Ovary (tissue), 3 donors: Measurements from ENCODE around the gene MTAP.

Experiments used
- CTCF ChIP-seq, 3 donors: fragments of 450-650 bp in 2 of 3; fragments of 200-600 bp in 1 of 3; IDR thresholded peaks; one replicate each; pipeline versions ENCODE4 v1.5.1 to v1.8.0; 2016 to 2022; ENCODE audit warnings: antibody characterized with exemption in 3 of 3, mild to moderate bottlenecking in 1 of 3
- EP300 ChIP-seq: sonication (generic); formaldehyde crosslinking; IDR thresholded peaks from one replicate; pipeline ENCODE4 v1.6.1; 2017; ENCODE audit warnings: antibody characterized with exemption
- POLR2A ChIP-seq: fragments of 450-650 bp; IDR thresholded peaks from one replicate; pipeline ENCODE4 v1.6.1; 2017; ENCODE audit warnings: antibody characterized with exemption, mild to moderate bottlenecking, moderate library complexity
- donor health status: DM: no; HTN: no; CAD: no.

- TF ChIP-seq CTCF (IDR thresholded peaks at IDR 0.05) (no peak), EP300 (no peak), POLR2A (no peak)
Observed at GRCh38 chr9:21800931-21801682, 1.3 kb upstream of the MTAP start.
